Tibial nerve (tissue), 4 donors: ENCODE measurements around the gene PISD.

Experiments used
- EP300 ChIP-seq, 2 donors: sonication (generic); formaldehyde crosslinking; IDR thresholded peaks; one replicate each; pipeline ENCODE4 v1.6.1; 2017; ENCODE audit warnings: antibody characterized with exemption in 2 of 2, mild to moderate bottlenecking in 1 of 2
- POLR2A ChIP-seq, 2 donors: fragments of 450-650 bp; IDR thresholded peaks; one replicate each; pipeline ENCODE4 v1.6.1; 2017; ENCODE audit warnings: antibody characterized with exemption in 2 of 2, mild to moderate bottlenecking in 2 of 2, moderate library complexity in 2 of 2
- TF ChIP-seq, protein P1 (sequence below), 5 experiments: fragments of 200-600 bp in 3 of 5; fragments of 450-650 bp in 2 of 5; sonication (generic) in 3 of 5; IDR thresholded peaks; one replicate each; pipeline ENCODE4 v1.5.1; 2016 to 2019; ENCODE audit warnings: antibody characterized with exemption in 5 of 5, mild to moderate bottlenecking in 3 of 5, moderate library complexity in 2 of 5

DNA sequence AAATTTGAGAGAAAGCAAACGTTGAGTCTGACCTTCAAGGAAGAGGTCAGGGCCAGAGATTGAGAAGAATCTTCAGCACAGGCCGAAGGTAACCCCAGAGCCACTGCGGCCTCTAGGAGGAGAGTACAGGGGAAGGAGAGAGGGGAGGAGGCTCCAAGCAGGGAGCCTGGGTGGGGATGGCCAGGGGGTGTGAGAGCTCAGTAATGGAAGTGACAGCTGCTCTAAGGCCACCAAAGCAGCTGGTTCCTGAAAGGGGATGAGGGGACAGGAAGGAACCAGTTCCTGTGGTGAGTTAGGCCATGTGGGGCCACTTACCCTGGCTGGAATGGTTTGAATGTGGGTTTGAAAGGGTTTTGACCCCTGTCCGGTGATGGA, 46.1 kb downstream of the PISD start:
- TF ChIP-seq, protein P1, sequence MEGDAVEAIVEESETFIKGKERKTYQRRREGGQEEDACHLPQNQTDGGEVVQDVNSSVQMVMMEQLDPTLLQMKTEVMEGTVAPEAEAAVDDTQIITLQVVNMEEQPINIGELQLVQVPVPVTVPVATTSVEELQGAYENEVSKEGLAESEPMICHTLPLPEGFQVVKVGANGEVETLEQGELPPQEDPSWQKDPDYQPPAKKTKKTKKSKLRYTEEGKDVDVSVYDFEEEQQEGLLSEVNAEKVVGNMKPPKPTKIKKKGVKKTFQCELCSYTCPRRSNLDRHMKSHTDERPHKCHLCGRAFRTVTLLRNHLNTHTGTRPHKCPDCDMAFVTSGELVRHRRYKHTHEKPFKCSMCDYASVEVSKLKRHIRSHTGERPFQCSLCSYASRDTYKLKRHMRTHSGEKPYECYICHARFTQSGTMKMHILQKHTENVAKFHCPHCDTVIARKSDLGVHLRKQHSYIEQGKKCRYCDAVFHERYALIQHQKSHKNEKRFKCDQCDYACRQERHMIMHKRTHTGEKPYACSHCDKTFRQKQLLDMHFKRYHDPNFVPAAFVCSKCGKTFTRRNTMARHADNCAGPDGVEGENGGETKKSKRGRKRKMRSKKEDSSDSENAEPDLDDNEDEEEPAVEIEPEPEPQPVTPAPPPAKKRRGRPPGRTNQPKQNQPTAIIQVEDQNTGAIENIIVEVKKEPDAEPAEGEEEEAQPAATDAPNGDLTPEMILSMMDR (IDR thresholded peaks at IDR 0.05) = no peak
- TF ChIP-seq POLR2A (IDR thresholded peaks at IDR 0.05) (no peak), EP300 (IDR thresholded peaks at IDR 0.05) (no peak)
